ENCODE results near the gene PINK1. TPM values are rescaled to one million over a fixed set of nuclear protein-coding genes. Genes with fewer than 3 reads are reported as not detected.

The PINK1 gene
- polyA plus RNA-seq, 1 of the 3 experiments (the other 2 are of a cell fraction), result 24.4 TPM

DNA sequence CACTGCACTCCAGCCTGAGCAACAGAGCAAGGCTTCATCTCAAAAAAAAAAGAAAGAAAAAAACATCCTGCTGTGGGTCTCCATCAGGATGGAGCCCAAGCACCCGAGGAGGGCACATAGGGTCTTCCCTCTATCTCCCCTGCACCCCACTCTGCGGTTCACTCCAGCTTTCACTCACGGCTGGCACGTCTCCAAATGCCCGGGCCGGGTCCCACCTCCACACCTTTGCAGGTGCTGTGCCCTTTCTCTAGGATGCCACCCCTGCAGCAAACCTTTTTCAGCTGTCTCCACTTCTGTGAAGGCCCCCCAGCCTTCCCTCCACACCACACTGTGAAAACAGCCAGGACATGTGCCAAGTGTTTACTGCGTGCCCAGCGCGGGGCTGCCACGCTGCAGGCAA is 50.4 kb downstream of the PINK1 start:
- CTCF ChIA-PET, result interaction anchor here (0.9 to 1.2 kb wide), 2 partner anchors 13 to 22 kb away, joined by 3 read pairs; partner anchors contain the start of gene DDOST
- H2AFZ ChIP-seq (ENCODE audit: low read depth), result no peak overlapping the region
- H4K20me1 ChIP-seq (ENCODE audit: insufficient read depth), result no peaks in the 10 kb centered on the region
- no peaks in the 10 kb centered on the region for H3K36me3 ChIP-seq (replicated peaks in 1 of 2; ENCODE audit: control insufficient read depth in 1 of 2, insufficient read depth in 2 of 2, low read length in 1 of 2)
- H3K9ac ChIP-seq, result no peak overlapping the region
- no peak overlapping the region for H3K4me2 ChIP-seq
- WGBS (ENCODE audit: low lambda C conversion rate), result 80% methylated on average over 10 of the region's 10 CpGs
- no peaks in the 10 kb centered on the region for H3K9me2 ChIP-seq
- no peak overlapping the region for H3K27ac ChIP-seq (ENCODE audit: low read depth in 2 of 2, low read length in 1 of 2)
- H3K4me1 ChIP-seq (ENCODE audit: control insufficient read depth in 1 of 2, insufficient read depth in 2 of 2, low read depth in 1 of 2, low read length in 1 of 2), result no peaks in the 10 kb centered on the region; a peak in 1 of 4 replicates
- DNase-seq, result no peak
- H3K27me3 ChIP-seq (ENCODE audit: insufficient read depth), result no peaks in the 10 kb centered on the region
- no peaks in the 10 kb centered on the region for H3K79me2 ChIP-seq (ENCODE audit: insufficient read depth)
- TF ChIP-seq USF1 (IDR thresholded peaks at IDR 0.05; ENCODE audit: borderline replicate concordance, low read depth) (no peak), JUND (IDR thresholded peaks at IDR 0.05) (no peak), ELF1 (IDR thresholded peaks at IDR 0.05) (no peak)
- TF ChIP-seq, protein P1, sequence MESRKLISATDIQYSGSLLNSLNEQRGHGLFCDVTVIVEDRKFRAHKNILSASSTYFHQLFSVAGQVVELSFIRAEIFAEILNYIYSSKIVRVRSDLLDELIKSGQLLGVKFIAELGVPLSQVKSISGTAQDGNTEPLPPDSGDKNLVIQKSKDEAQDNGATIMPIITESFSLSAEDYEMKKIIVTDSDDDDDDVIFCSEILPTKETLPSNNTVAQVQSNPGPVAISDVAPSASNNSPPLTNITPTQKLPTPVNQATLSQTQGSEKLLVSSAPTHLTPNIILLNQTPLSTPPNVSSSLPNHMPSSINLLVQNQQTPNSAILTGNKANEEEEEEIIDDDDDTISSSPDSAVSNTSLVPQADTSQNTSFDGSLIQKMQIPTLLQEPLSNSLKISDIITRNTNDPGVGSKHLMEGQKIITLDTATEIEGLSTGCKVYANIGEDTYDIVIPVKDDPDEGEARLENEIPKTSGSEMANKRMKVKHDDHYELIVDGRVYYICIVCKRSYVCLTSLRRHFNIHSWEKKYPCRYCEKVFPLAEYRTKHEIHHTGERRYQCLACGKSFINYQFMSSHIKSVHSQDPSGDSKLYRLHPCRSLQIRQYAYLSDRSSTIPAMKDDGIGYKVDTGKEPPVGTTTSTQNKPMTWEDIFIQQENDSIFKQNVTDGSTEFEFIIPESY (IDR thresholded peaks at IDR 0.05; ENCODE audit: borderline replicate concordance, low read depth), result no peak
- TF ChIP-seq, protein P2, sequence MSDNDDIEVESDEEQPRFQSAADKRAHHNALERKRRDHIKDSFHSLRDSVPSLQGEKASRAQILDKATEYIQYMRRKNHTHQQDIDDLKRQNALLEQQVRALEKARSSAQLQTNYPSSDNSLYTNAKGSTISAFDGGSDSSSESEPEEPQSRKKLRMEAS (IDR thresholded peaks at IDR 0.05; ENCODE audit: low read depth), result no peak
- TF ChIP-seq, protein P3, sequence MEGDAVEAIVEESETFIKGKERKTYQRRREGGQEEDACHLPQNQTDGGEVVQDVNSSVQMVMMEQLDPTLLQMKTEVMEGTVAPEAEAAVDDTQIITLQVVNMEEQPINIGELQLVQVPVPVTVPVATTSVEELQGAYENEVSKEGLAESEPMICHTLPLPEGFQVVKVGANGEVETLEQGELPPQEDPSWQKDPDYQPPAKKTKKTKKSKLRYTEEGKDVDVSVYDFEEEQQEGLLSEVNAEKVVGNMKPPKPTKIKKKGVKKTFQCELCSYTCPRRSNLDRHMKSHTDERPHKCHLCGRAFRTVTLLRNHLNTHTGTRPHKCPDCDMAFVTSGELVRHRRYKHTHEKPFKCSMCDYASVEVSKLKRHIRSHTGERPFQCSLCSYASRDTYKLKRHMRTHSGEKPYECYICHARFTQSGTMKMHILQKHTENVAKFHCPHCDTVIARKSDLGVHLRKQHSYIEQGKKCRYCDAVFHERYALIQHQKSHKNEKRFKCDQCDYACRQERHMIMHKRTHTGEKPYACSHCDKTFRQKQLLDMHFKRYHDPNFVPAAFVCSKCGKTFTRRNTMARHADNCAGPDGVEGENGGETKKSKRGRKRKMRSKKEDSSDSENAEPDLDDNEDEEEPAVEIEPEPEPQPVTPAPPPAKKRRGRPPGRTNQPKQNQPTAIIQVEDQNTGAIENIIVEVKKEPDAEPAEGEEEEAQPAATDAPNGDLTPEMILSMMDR (IDR thresholded peaks at IDR 0.05), result no peak
- POLR2A ChIA-PET, result interaction anchor here (0.6 to 0.8 kb wide), 2 partner anchors 22 to 554 kb away, joined by 3 read pairs; partner anchors contain the start of gene DDOST
- no peaks in the 10 kb centered on the region for H3F3A ChIP-seq (replicated peaks; ENCODE audit: insufficient read depth)
- H3K9me3 ChIP-seq, result no peaks in the 10 kb centered on the region
- no peak overlapping the region for H3K4me3 ChIP-seq (ENCODE audit: low read depth in 2 of 2, low read length in 1 of 2)

- ChIA-PET POLR2A (interaction anchor here (0.6 to 0.8 kb wide), 2 partner anchors 23 to 554 kb away, joined by 3 read pairs; partner anchors contain the start of gene DDOST), CTCF (interaction anchor here (0.9 to 1.2 kb wide), 2 partner anchors 13 to 23 kb away, joined by 3 read pairs; partner anchors contain the start of gene DDOST)
- H3K4me3 ChIP-seq (ENCODE audit: low read depth in 2 of 2, low read length in 1 of 2), result no peak overlapping the region
- H3K9ac ChIP-seq, result no peak overlapping the region
- no peak for DNase-seq
- H3K36me3 ChIP-seq (replicated peaks in 1 of 2; ENCODE audit: control insufficient read depth in 1 of 2, insufficient read depth in 2 of 2, low read length in 1 of 2), result no peaks in the 10 kb centered on the region
- H3K9me3 ChIP-seq, result no peaks in the 10 kb centered on the region
- no peaks in the 10 kb centered on the region for H3F3A ChIP-seq (replicated peaks; ENCODE audit: insufficient read depth)
- H3K4me2 ChIP-seq, result no peak overlapping the region
- no peaks in the 10 kb centered on the region for H3K79me2 ChIP-seq (ENCODE audit: insufficient read depth)
- no peaks in the 10 kb centered on the region for H4K20me1 ChIP-seq (ENCODE audit: insufficient read depth)
- no peak overlapping the region for H3K27ac ChIP-seq (ENCODE audit: low read depth in 2 of 2, low read length in 1 of 2)
- no peaks in the 10 kb centered on the region for H3K27me3 ChIP-seq (ENCODE audit: insufficient read depth)
- no peaks in the 10 kb centered on the region for H3K9me2 ChIP-seq
- H2AFZ ChIP-seq (ENCODE audit: low read depth), result no peak overlapping the region
- H3K4me1 ChIP-seq (ENCODE audit: control insufficient read depth in 1 of 2, insufficient read depth in 2 of 2, low read depth in 1 of 2, low read length in 1 of 2), result no peaks in the 10 kb centered on the region; a peak in 1 of 4 replicates
- TF ChIP-seq, protein P4, sequence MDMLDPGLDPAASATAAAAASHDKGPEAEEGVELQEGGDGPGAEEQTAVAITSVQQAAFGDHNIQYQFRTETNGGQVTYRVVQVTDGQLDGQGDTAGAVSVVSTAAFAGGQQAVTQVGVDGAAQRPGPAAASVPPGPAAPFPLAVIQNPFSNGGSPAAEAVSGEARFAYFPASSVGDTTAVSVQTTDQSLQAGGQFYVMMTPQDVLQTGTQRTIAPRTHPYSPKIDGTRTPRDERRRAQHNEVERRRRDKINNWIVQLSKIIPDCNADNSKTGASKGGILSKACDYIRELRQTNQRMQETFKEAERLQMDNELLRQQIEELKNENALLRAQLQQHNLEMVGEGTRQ (IDR thresholded peaks at IDR 0.05; ENCODE audit: borderline replicate concordance, low read depth, low read length), result no peak
- TF ChIP-seq GATA2 (CRISPR knock-in tag; IDR thresholded peaks at IDR 0.05) (no peak), YY1 (IDR thresholded peaks at IDR 0.05; ENCODE audit: low read depth) (no peak)
- TF ChIP-seq, protein P2 (IDR thresholded peaks at IDR 0.05; ENCODE audit: low read depth), result no peak
- 84% methylated on average over 12 of the region's 13 CpGs for WGBS (ENCODE audit: low lambda C conversion rate)
Observed at GRCh38 chr1:20684050-20684620, 50.9 kb downstream of the PINK1 start.
